Inflammatory macrophage treated with lipopolysaccharide for 4 hours (primary cell): ENCODE data around the gene TEKTIP1.
"Not testable (repeated sequence)": the region's sequence is repeated elsewhere in the genome, so short reads cannot be mapped to it uniquely, and the experiment has no call there.

Experiments used
- DNase-seq: peaks from one replicate; pipeline ENCODE4 v3.0.0-alpha.2; 2020

Gene TEKTIP1

GRCh38 chr19:3524078-3524842 is 14.7 kb upstream of the TEKTIP1 start:
- no peak for DNase-seq

- DNase-seq, result no peak
Observed at GRCh38 chr19:3524904-3525451, 14.0 kb upstream of the TEKTIP1 start.

- no peak for DNase-seq
Observed at GRCh38 chr19:3526507-3527237, 12.3 kb upstream of the TEKTIP1 start.

- DNase-seq, result no peak
Observed at GRCh38 chr19:3527238-3527910, 11.6 kb upstream of the TEKTIP1 start.

- DNase-seq, result no peak
Observed at GRCh38 chr19:3528080-3528479, 10.9 kb upstream of the TEKTIP1 start.

GRCh38 chr19:3528539-3529211 is 10.3 kb upstream of the TEKTIP1 start:
- no peak for DNase-seq

GRCh38 chr19:3529299-3529698 is 9.7 kb upstream of the TEKTIP1 start:
- DNase-seq, result not testable (repeated sequence)

- no peak for DNase-seq
Observed at GRCh38 chr19:3530389-3530788, 8.6 kb upstream of the TEKTIP1 start.

- DNase-seq, result no peak
Observed at GRCh38 chr19:3531716-3532115, 7.3 kb upstream of the TEKTIP1 start.

- DNase-seq, result no peak
Observed at GRCh38 chr19:3532154-3532786, 6.7 kb upstream of the TEKTIP1 start.

GRCh38 chr19:3533033-3533432 is 5.9 kb upstream of the TEKTIP1 start:
- no peak for DNase-seq

- DNase-seq, result no peak
Observed at GRCh38 chr19:3533563-3534216, 5.3 kb upstream of the TEKTIP1 start.

- no peak for DNase-seq
Observed at GRCh38 chr19:3534375-3535234, 4.4 kb upstream of the TEKTIP1 start.

GRCh38 chr19:3535235-3535535 is 3.8 kb upstream of the TEKTIP1 start:
- no peak for DNase-seq

- DNase-seq, result no peak
Observed at GRCh38 chr19:3535563-3535965, 3.4 kb upstream of the TEKTIP1 start.

- no peak for DNase-seq
Observed at GRCh38 chr19:3535981-3536380, 3.0 kb upstream of the TEKTIP1 start.

GRCh38 chr19:3536429-3537100 is 2.4 kb upstream of the TEKTIP1 start:
- DNase-seq, result peak; percentile 28

GRCh38 chr19:3537101-3537437 is 1.9 kb upstream of the TEKTIP1 start:
- DNase-seq, result no peak

- DNase-seq, result no peak
Observed at GRCh38 chr19:3537438-3538240, 1.3 kb upstream of the TEKTIP1 start.
